Sigmoid colon (tissue), 7 donors: ENCODE results near the gene CCR7. TPM values are rescaled to one million over a fixed set of nuclear protein-coding genes. Genes with fewer than 3 reads are reported as not detected.
A peak's percentile ranks its signal among the peaks of the same experiment; 100 is the strongest.
"Not testable (repeated sequence)": the region's sequence is repeated elsewhere in the genome, so short reads cannot be mapped to it uniquely, and the experiment has no call there.

Experiments used
- DNase-seq: peaks from one replicate; pipeline ENCODE4 v3.0.0-alpha.2; 2019
- H3K27ac ChIP-seq, 4 donors: fragments of 200-600 bp; sonication (generic); one replicate each; pipeline ENCODE4 v1.5.1; 2016 to 2019; ENCODE audit warnings: mild to moderate bottlenecking in 1 of 4
- H3K27me3 ChIP-seq, 3 donors: fragments of 200-600 bp; sonication (generic); one replicate each; pipeline ENCODE4 v1.5.1; 2019; ENCODE audit warnings: mild to moderate bottlenecking in 1 of 3
- H3K36me3 ChIP-seq, 4 donors: fragments of 200-600 bp; sonication (generic); one replicate each; pipeline ENCODE4 v1.5.1; 2016 to 2019
- H3K4me1 ChIP-seq, 4 donors: fragments of 200-600 bp; sonication (generic); one replicate each; pipeline ENCODE4 v1.5.1; 2017 to 2019
- H3K4me3 ChIP-seq, 4 donors: fragments of 200-600 bp; sonication (generic); one replicate each; pipeline ENCODE4 v1.5.1; 2017 to 2019; ENCODE audit warnings: mild to moderate bottlenecking in 2 of 4, moderate library complexity in 1 of 4
- H3K9me3 ChIP-seq, 4 donors: fragments of 200-600 bp in 3 of 4; sonication (generic) in 3 of 4; one replicate each; pipeline versions ENCODE4 v1.5.1 to v1.6.1; 2013 to 2019
- EP300 ChIP-seq, 4 donors: sonication (generic); formaldehyde crosslinking; IDR thresholded peaks; one replicate each; pipeline ENCODE4 v1.6.1; 2017; ENCODE audit warnings: antibody characterized with exemption in 4 of 4
- POLR2A ChIP-seq, 2 donors: fragments of 450-650 bp; IDR thresholded peaks; one replicate each; pipeline ENCODE4 v1.6.1; 2016; ENCODE audit warnings: antibody characterized with exemption in 2 of 2, mild to moderate bottlenecking in 2 of 2, moderate library complexity in 2 of 2
- POLR2AphosphoS5 ChIP-seq, 4 donors: sonication (generic); formaldehyde crosslinking; IDR thresholded peaks; one replicate each; pipeline ENCODE4 v1.6.1; 2017; ENCODE audit warnings: antibody characterized with exemption in 4 of 4
- WGBS, 2 donors: extraction: QIAGEN DNeasy Blood & Tissue Kit; methylation state at CpG; one replicate each; pipeline ENCODE4 v1.1.7; 2013; 5-methylcytosine and 5-hydroxymethylcytosine counted together
- intact Hi-C: fragments of 100-400 bp; cut with DNase I; formaldehyde crosslinking; loops from one replicate; pipeline ENCODE4 v1.15.1; 2023
- polyA plus RNA-seq, 3 donors: library from polyadenylated mRNA; stranded (reverse); fragments of 200-250 nt; gene quantifications; one replicate each; pipeline ENCODE4 v1.2.3, GENCODE V29; 2013
- total RNA-seq, 4 donors: library from RNA; depleted of rRNA; stranded (reverse); fragments of >200 nt; gene quantifications; one replicate each; pipeline ENCODE4 v1.1.0, GENCODE V29; 2016
- TF ChIP-seq, protein P1 (sequence below), 4 experiments: fragments of 450-650 bp in 3 of 4; fragments of 200-600 bp in 1 of 4; IDR thresholded peaks; one replicate each; pipeline ENCODE4 v1.5.1; 2016 to 2019; ENCODE audit warnings: antibody characterized with exemption in 4 of 4, mild to moderate bottlenecking in 3 of 4, moderate library complexity in 2 of 4
- donor health status: healthy with polysubstance abuse.
- donor health status: Bipolar disorder and iron deficiency.
- donor health status: healthy.

Gene CCR7
- total and polyA plus RNA-seq, 7 donors = 73.5 TPM; not detected in 6

DNA sequence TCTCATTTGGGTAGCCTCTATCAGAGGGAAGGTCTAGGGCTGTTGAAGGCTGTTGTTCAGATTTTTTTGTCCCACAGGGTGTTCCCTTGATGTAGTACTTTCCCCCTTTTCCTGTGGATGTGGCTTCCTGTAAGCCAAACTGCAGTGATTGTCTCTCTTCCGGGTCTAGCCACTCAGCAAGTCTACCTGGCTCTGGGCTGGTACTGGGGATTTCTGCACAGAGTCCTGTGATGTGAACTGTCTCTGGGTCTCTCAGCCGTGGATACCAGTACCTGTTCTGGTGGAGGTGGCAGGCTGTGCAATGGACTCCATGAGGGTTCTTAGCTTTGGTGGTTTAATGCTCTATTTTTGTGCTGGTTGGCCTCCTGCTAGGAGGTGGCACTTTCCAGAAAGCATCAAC lies 23.3 kb upstream of the CCR7 start:
- Histone ChIP-seq H3K9me3 (no peaks in the 10 kb centered on the region), H3K27me3 (no peaks in the 10 kb centered on the region), H3K4me1 (peaks cover 0 to 4% (median 0%) of the 10 kb centered on the region in 4 donors), H3K36me3 (no peaks in the 10 kb centered on the region), H3K4me3 (no peak overlapping the region), H3K27ac (no peak overlapping the region)
- intact Hi-C loops = no loop called here
- TF ChIP-seq, protein P1, sequence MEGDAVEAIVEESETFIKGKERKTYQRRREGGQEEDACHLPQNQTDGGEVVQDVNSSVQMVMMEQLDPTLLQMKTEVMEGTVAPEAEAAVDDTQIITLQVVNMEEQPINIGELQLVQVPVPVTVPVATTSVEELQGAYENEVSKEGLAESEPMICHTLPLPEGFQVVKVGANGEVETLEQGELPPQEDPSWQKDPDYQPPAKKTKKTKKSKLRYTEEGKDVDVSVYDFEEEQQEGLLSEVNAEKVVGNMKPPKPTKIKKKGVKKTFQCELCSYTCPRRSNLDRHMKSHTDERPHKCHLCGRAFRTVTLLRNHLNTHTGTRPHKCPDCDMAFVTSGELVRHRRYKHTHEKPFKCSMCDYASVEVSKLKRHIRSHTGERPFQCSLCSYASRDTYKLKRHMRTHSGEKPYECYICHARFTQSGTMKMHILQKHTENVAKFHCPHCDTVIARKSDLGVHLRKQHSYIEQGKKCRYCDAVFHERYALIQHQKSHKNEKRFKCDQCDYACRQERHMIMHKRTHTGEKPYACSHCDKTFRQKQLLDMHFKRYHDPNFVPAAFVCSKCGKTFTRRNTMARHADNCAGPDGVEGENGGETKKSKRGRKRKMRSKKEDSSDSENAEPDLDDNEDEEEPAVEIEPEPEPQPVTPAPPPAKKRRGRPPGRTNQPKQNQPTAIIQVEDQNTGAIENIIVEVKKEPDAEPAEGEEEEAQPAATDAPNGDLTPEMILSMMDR (IDR thresholded peaks at IDR 0.05) = no peak
- TF ChIP-seq POLR2AphosphoS5 (IDR thresholded peaks at IDR 0.05) = no peak
- TF ChIP-seq POLR2A (IDR thresholded peaks at IDR 0.05) = no peak
- no peak for TF ChIP-seq EP300 (IDR thresholded peaks at IDR 0.05)
- 69 to 85% methylated on average over 2 of the region's 2 CpGs for WGBS, 2 donors
- no peak for DNase-seq

DNA sequence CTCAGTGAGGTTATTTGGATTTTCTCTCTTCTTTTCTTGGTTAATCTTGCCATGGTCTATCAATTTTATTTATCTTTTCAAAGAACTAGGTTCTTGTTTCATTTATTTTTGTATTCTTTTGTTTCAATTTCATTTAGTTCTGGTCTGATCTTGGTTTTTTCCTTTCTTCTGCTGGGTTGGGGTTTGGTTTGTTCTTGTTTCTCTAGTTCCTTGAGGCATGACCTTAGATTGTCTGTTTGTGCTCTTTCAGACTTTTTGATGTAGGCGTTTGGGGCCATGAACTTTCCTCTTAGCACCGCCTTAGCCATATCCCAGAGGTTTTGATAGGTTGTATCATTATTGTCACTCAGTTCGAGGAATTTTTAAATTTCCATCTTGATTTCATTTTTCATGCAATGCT lies 21.0 kb upstream of the CCR7 start:
- 57 to 64% methylated on average over 3 of the region's 3 CpGs for WGBS, 2 donors
- H3K9me3 ChIP-seq, H3K27me3 ChIP-seq, DNase-seq, intact Hi-C loops, H3K4me3 ChIP-seq, H3K27ac ChIP-seq, H3K4me1 ChIP-seq, H3K36me3 ChIP-seq: not testable (repeated sequence)

DNA sequence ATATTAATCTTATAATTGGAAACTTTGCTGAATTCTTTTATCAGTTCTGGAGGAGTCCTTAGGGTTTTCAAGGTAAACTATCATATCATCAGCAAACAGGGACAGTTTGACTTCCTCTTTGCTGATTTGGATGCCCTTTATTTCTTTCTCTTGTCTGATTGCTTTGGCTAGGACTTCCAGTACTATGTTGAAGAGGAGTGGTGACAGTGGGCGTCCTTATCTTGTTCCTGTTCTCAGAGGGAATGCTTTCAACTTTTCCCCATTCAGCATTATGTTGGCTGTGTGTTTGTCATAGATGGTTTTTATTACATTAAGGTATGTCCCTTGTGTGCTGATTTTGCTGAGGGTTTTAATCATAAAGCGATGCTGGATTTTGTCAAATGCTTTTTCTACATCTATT lies 19.7 kb upstream of the CCR7 start:
- intact Hi-C loops = not testable (repeated sequence)

DNA sequence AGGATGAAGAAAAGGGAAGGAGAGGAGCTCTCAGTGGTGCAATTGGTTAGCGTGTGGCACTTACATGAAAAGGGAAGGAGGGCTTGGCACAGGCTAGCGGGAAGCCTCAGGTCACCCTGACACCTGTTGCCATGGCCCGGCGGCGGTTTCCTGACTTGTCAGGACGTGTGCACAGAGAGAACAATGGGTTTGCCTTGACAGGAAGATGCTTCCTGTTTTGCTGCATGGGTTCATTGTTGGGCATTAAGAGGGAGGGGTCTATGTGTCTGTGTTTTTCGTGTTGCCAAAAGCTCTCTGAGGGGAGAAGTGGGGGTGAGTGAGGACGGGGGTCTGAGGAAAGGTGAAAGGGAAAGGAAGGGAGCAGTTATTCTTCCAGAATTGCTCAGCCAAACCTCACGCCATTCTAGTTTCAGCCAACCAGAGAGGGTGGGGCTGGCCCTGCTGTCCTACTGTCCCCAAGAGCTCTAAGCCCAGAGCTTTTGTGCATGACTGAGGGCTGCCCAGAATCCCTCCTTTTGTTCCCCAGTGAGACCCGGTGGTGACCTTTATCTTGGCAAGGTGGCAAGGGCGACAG lies 17.1 kb upstream of the CCR7 start:
- intact Hi-C loops = no loop called here
- no peak overlapping the region for H3K4me3 ChIP-seq
- no peaks in the 10 kb centered on the region for H3K4me1 ChIP-seq
- H3K27me3 ChIP-seq = no peaks in the 10 kb centered on the region
- H3K9me3 ChIP-seq = no peaks in the 10 kb centered on the region
- 32 to 38% methylated on average over 11 of the region's 11 CpGs for WGBS, 2 donors
- H3K27ac ChIP-seq = peak overlapping the region in 1 of 4 donors; percentile 51
- no peaks in the 10 kb centered on the region for H3K36me3 ChIP-seq
- no peak for DNase-seq
- TF ChIP-seq EP300 (IDR thresholded peaks at IDR 0.05) (no peak), POLR2AphosphoS5 (IDR thresholded peaks at IDR 0.05) (peak in 2 of 4 donors; percentile 15 to 23), POLR2A (IDR thresholded peaks at IDR 0.05) (no peak)
- TF ChIP-seq, protein P1 (IDR thresholded peaks at IDR 0.05) = no peak

More for the DNA sequence above, 19.7 kb upstream of the CCR7 start:
- H3K27me3 ChIP-seq, DNase-seq, H3K9me3 ChIP-seq, H3K4me1 ChIP-seq, H3K27ac ChIP-seq, H3K4me3 ChIP-seq, H3K36me3 ChIP-seq: not testable (repeated sequence)
- 72 to 88% methylated on average over 2 of the region's 2 CpGs for WGBS, 2 donors

DNA sequence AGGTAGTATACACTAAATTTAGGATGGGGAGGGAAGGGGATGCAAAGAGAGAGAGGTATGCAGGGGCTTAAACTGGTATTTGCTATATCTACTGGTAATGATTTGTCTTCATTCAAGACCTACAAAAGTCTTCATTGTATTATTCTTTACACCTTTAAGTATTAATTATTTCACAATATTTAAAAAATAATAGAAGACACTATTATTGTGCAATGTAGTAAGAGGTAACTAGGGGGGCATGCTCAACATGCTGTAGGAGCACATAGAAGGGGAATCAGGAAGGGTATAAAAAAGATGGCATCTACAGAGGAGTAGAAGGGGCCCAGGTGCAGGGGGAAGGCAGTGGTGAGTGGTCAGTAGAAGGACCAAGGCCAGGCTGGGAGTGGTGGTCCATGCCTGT lies 14.9 kb upstream of the CCR7 start:
- no peaks in the 10 kb centered on the region for H3K4me1 ChIP-seq
- H3K36me3 ChIP-seq = no peaks in the 10 kb centered on the region
- H3K9me3 ChIP-seq = no peaks in the 10 kb centered on the region
- no peaks in the 10 kb centered on the region for H3K27me3 ChIP-seq
- no peak overlapping the region for H3K27ac ChIP-seq
- no peak overlapping the region for H3K4me3 ChIP-seq
- intact Hi-C loops = no loop called here
- DNase-seq = no peak
- TF ChIP-seq, protein P1 (IDR thresholded peaks at IDR 0.05) = no peak
- TF ChIP-seq POLR2AphosphoS5 (IDR thresholded peaks at IDR 0.05) = no peak
- no peak for TF ChIP-seq EP300 (IDR thresholded peaks at IDR 0.05)
- TF ChIP-seq POLR2A (IDR thresholded peaks at IDR 0.05) = no peak

DNA sequence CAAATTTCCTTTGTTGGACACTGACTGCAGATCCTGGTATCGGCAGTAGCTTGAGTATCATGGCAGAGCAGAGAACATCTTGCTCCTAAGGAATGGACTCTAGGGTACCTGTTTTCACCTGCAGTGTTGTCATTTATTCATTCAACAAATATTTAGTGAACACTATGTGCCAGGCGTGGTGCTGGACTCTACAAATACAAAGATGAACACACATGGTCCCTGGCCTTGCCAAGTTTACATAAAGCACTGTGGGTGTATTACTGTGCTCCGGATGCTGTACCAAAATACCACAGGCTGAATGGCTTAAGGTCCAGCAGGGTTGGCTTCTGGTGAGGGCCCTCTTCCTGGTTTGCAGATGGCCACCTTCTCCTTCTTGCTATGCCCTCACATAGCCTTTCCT lies 14.2 kb upstream of the CCR7 start:
- DNase-seq = no peak
- WGBS, 2 donors = 79 to 87% methylated on average over 3 of the region's 3 CpGs

More for the DNA sequence above, 14.2 kb upstream of the CCR7 start:
- Histone ChIP-seq H3K4me3 (no peak overlapping the region), H3K4me1 (no peaks in the 10 kb centered on the region), H3K9me3 (no peaks in the 10 kb centered on the region), H3K27me3 (no peaks in the 10 kb centered on the region), H3K27ac (no peak overlapping the region), H3K36me3 (no peaks in the 10 kb centered on the region)
- intact Hi-C loops = no loop called here
- TF ChIP-seq POLR2AphosphoS5 (IDR thresholded peaks at IDR 0.05) (no peak), EP300 (IDR thresholded peaks at IDR 0.05) (no peak), POLR2A (IDR thresholded peaks at IDR 0.05) (no peak)
- TF ChIP-seq, protein P1 (IDR thresholded peaks at IDR 0.05) = no peak
